ENCODE measurements around the gene BACE1. TPM values are rescaled to one million over a fixed set of nuclear protein-coding genes. Genes with fewer than 3 reads are reported as not detected.

Gene BACE1
- total and polyA plus RNA-seq, 2 of the 13 experiments (the other 11 are each of a cell fraction or from before 2014, with no cell fraction given) = 7.5 to 17.9 TPM

GRCh38 chr11:117300283-117300663 lies 15.8 kb downstream of the BACE1 start (continued):
- no peak for TF ChIP-seq ZNF276 (CRISPR knock-in tag; IDR thresholded peaks at IDR 0.05; ENCODE audit: low read depth)
- TF ChIP-seq CREB3 (CRISPR knock-in tag; IDR thresholded peaks at IDR 0.05) = no peak
- TF ChIP-seq JUND (CRISPR knock-in tag; IDR thresholded peaks at IDR 0.05) = no peak
- no peak for TF ChIP-seq ZSCAN29 (CRISPR knock-in tag; conservative IDR thresholded peaks at IDR 0.05)
- TF ChIP-seq RFXANK (CRISPR knock-in tag; IDR thresholded peaks at IDR 0.05) = no peak
- TF ChIP-seq IRF9 (CRISPR knock-in tag; IDR thresholded peaks at IDR 0.05; ENCODE audit: borderline replicate concordance) = no peak
- TF ChIP-seq TOPORS (CRISPR knock-in tag; IDR thresholded peaks at IDR 0.05) = no peak
- TF ChIP-seq RBAK (CRISPR knock-in tag; IDR thresholded peaks at IDR 0.05) = no peak
- no peak for TF ChIP-seq ZNF446 (CRISPR knock-in tag; IDR thresholded peaks at IDR 0.05)
- no peak for TF ChIP-seq MAZ (IDR thresholded peaks at IDR 0.05; ENCODE audit: borderline replicate concordance, low read depth, low read length)
- TF ChIP-seq MAZ (CRISPR knock-in tag; IDR thresholded peaks at IDR 0.05; ENCODE audit: low read depth) = no peak
- TF ChIP-seq ZNF407 (CRISPR knock-in tag; IDR thresholded peaks at IDR 0.05; ENCODE audit: not compliant biosample characterization) = no peak
- TF ChIP-seq SNAI1 (CRISPR knock-in tag; IDR thresholded peaks at IDR 0.05; ENCODE audit: borderline replicate concordance) = peak; percentile 59; the same call in 1 of the 2 replicates
- TF ChIP-seq HNRNPH1 (optimal IDR thresholded peaks at IDR 0.05; ENCODE audit: low read depth, low read length) = no peak
- TF ChIP-seq ZNF501 (CRISPR knock-in tag; IDR thresholded peaks at IDR 0.05) = peak; percentile 29; the same call in 1 of the 2 replicates
- TF ChIP-seq FOXC1 (CRISPR knock-in tag; IDR thresholded peaks at IDR 0.05; ENCODE audit: borderline replicate concordance) = no peak
- no peak for TF ChIP-seq MBD4 (IDR thresholded peaks at IDR 0.05; ENCODE audit: borderline replicate concordance, low read length)
- no peak for TF ChIP-seq ZNF83 (CRISPR knock-in tag; IDR thresholded peaks at IDR 0.05; ENCODE audit: borderline replicate concordance)
- no peak for TF ChIP-seq SMAD1 (CRISPR knock-in tag; IDR thresholded peaks at IDR 0.05; ENCODE audit: borderline replicate concordance, low read depth)
- no peak for TF ChIP-seq ZNF205 (CRISPR knock-in tag; IDR thresholded peaks at IDR 0.05)
